ENCODE results near the gene OSBPL5. TPM values are rescaled to one million over a fixed set of nuclear protein-coding genes. Genes with fewer than 3 reads are reported as not detected.

The OSBPL5 gene
- total and polyA plus RNA-seq, 8 donors = 8.6 to 127 (median 25.2) TPM

DNA sequence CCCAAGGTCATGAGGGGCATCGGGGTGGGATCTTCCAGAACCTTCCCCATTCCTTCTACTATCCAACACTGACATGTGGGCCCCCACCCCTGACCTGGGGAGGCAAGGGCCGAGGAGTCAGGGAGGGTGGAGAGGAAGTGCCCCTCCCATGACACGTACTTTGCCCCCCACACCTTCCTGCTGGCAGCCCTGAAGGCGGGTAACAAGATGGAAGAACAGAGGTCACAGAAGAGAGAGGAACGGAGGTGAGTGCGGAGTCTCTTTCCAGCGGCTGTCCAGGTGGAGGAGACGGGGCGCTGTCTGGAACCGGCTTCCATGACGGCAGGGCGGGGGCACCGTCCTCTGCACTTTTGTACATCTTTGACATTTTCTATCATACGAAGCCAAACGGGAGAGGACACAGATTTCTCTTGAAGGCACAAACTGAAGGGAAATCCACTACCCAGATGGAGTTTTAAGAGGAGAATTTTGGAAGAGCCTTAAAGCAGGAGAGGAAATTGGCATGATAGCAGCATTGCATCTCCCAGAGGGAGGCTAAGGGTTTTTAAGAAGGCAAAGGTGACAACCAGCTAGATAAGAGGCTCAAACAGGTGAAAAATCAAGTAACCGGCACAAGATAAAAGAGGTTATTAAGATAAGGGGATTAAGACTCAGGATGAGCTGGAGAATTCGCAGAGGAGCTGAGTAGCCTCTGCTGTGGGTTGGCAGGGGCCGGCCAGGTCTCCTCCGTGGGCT, 16.7 kb downstream of the OSBPL5 start:
- no peak for TF ChIP-seq EP300 (IDR thresholded peaks at IDR 0.05)
- TF ChIP-seq POLR2A (IDR thresholded peaks at IDR 0.05) = no peak
- TF ChIP-seq, protein P1, sequence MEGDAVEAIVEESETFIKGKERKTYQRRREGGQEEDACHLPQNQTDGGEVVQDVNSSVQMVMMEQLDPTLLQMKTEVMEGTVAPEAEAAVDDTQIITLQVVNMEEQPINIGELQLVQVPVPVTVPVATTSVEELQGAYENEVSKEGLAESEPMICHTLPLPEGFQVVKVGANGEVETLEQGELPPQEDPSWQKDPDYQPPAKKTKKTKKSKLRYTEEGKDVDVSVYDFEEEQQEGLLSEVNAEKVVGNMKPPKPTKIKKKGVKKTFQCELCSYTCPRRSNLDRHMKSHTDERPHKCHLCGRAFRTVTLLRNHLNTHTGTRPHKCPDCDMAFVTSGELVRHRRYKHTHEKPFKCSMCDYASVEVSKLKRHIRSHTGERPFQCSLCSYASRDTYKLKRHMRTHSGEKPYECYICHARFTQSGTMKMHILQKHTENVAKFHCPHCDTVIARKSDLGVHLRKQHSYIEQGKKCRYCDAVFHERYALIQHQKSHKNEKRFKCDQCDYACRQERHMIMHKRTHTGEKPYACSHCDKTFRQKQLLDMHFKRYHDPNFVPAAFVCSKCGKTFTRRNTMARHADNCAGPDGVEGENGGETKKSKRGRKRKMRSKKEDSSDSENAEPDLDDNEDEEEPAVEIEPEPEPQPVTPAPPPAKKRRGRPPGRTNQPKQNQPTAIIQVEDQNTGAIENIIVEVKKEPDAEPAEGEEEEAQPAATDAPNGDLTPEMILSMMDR (IDR thresholded peaks at IDR 0.05) = no peak
- no peak for TF ChIP-seq POLR2AphosphoS5 (IDR thresholded peaks at IDR 0.05)
- Histone ChIP-seq H3K4me1 (peaks cover 7 to 72% (median 49%) of the 10 kb centered on the region in 4 donors), H3K4me3 (no peak overlapping the region), H3K36me3 (peaks cover 0 to 12% (median under 1%) of the 10 kb centered on the region in 4 donors), H3K27ac (peak overlapping the region in 1 of 5 donors; percentile 38), H3K9me3 (no peaks in the 10 kb centered on the region), H3K27me3 (no peaks in the 10 kb centered on the region)
- intact Hi-C loops (cut with DNase I; ENCODE audit: low total_unique reads) = no loop called here
- WGBS, 5 donors = 71 to 90% (median 82%) methylated on average over 13 to 19 of the region's 19 CpGs
- DNase-seq = no peak

DNA sequence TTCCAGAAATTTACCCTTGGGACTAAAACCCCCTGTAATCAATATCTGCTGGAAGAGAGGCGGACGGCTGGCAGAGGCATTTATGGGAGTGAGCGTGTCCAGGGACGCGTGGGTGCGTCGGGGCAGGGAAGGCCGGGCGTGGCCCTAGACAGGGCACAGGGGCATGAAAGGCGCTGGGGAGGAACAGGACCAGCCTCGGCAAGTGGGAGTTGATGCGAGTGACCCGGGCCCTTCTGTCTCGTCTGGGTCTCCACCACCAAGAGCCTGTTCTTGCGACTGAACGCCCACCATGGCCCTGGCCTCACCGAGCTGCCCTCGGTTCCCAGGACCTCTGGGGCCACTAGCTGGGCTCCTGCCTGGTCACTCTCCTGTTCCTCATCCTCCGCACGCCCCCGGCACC, 17.5 kb downstream of the OSBPL5 start:
- Histone ChIP-seq H3K9me3 (no peaks in the 10 kb centered on the region), H3K27me3 (no peaks in the 10 kb centered on the region), H3K36me3 (peaks cover 0 to 12% (median 2%) of the 10 kb centered on the region in 4 donors), H3K27ac (peak overlapping the region in 1 of 5 donors; percentile 38), H3K4me1 (peaks cover 0 to 64% (median 46%) of the 10 kb centered on the region in 4 donors), H3K4me3 (no peak overlapping the region)
- TF ChIP-seq EP300 (IDR thresholded peaks at IDR 0.05) = no peak
- TF ChIP-seq, protein P1 (IDR thresholded peaks at IDR 0.05) = no peak
- no peak for TF ChIP-seq POLR2AphosphoS5 (IDR thresholded peaks at IDR 0.05)
- TF ChIP-seq POLR2A (IDR thresholded peaks at IDR 0.05) = no peak
- WGBS, 5 donors = 92 to 96% (median 94%) methylated on average over 20 to 21 of the region's 21 CpGs
- intact Hi-C loops (cut with DNase I; ENCODE audit: low total_unique reads) = no loop called here
- DNase-seq = no peak

DNA sequence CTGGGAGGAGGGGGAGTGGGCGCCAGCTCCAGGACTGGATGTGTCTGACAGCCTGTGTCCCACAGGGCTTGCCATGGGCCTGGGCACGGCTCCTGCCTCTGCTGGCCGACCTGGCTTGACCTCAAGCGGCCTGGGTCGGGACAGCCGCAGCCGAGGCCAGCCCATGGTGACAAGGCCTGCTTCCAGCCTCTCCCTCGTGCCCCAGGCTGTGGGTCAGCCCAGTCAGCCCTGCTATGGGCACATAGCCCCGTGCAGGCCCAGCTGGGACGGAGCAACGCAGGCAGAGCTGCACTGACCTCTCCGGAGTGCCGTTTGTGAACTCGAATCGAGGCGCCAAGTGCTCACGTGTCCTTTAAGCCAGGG, 17.9 kb downstream of the OSBPL5 start:
- H3K4me3 ChIP-seq = no peak overlapping the region
- H3K36me3 ChIP-seq = peaks cover 0 to 12% (median 2%) of the 10 kb centered on the region in 4 donors
- no peaks in the 10 kb centered on the region for H3K9me3 ChIP-seq
- 74 to 88% (median 81%) methylated on average over 10 to 17 of the region's 17 CpGs for WGBS, 5 donors
- H3K27me3 ChIP-seq = no peaks in the 10 kb centered on the region
- H3K4me1 ChIP-seq = peaks cover 0 to 60% (median 43%) of the 10 kb centered on the region in 4 donors
- TF ChIP-seq POLR2A (IDR thresholded peaks at IDR 0.05) (no peak), EP300 (IDR thresholded peaks at IDR 0.05) (no peak), POLR2AphosphoS5 (IDR thresholded peaks at IDR 0.05) (no peak)
- TF ChIP-seq, protein P1 (IDR thresholded peaks at IDR 0.05) = no peak
- intact Hi-C loops (cut with DNase I; ENCODE audit: low total_unique reads) = no loop called here
- DNase-seq = no peak
- H3K27ac ChIP-seq = peak overlapping the region in 2 of 5 donors; percentile 29 to 38

DNA sequence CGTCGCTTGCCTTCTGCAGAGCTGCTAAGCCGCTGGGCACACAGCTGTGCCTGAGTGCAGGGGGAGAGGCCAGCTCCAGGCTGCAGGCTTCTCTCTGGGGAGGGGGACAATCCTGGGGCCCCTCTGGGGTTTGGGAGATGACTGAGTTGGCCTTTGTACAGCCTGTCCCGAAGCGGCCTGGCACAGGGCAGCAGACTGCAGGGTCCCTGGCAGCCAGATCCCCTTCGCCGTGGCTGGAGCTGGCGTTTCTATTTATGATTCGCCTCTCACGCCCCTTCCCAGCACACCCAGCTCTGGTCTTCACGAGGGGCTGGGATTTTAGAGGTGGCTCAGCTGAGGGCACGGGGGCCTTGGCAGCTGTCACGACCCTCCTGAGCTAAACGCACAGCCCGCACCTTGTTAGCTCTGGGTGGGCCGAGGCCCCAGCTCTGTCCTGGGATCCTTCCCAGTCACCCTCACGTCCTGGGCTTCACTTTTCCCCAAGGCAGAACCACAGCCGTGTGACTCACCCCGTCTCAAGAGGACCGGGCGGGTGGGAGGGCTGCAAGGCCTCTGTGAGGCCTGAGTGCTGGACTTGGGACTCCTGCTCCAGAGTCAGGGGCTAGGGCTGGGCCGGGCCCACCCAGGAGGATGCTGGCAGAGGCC, 18.4 kb downstream of the OSBPL5 start:
- H3K4me1 ChIP-seq = peaks cover 0 to 56% (median 40%) of the 10 kb centered on the region in 4 donors
- intact Hi-C loops (cut with DNase I; ENCODE audit: low total_unique reads) = no loop called here

More for the DNA sequence above, 18.4 kb downstream of the OSBPL5 start:
- no peaks in the 10 kb centered on the region for H3K27me3 ChIP-seq
- peak overlapping the region in 3 of 5 donors; percentile 22 to 38 (median 29) for H3K27ac ChIP-seq
- peaks cover 0 to 12% (median 2%) of the 10 kb centered on the region in 4 donors for H3K36me3 ChIP-seq
- H3K9me3 ChIP-seq = no peaks in the 10 kb centered on the region
- DNase-seq = no peak
- H3K4me3 ChIP-seq = no peak overlapping the region
- 69 to 95% (median 86%) methylated on average over 14 to 22 of the region's 22 CpGs for WGBS, 5 donors
- TF ChIP-seq POLR2AphosphoS5 (IDR thresholded peaks at IDR 0.05) = no peak

Measured in stomach (tissue), 9 donors.